ENCODE measurements around the gene F7.

The F7 gene

GRCh38 chr13:113141601-113141970 is 36.0 kb downstream of the F7 start:
- DNase-seq, result no peak

DNA sequence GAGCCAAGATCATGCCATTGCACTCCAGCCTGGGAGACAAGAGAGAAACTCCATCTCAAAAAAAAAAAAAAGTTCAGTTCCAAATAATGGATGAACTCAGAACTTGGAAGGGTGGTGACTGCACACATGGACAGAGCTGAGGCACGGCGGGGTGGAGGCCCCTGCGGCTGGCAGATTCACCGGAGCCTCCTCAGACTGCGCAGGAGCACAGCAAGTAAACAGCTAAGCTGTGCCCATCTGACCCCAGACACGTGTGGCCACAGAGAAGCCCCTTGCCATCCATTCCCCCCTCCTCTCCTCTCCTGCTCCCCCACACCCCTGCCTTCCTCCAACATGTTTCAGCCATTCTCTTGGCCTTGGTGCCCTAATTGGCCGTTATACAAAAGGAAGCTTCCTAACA is 37.3 kb downstream of the F7 start:
- DNase-seq, result no peak

- no peak for DNase-seq
Observed at GRCh38 chr13:113143466-113144254, 38.1 kb downstream of the F7 start.

GRCh38 chr13:113144255-113144629 is 38.7 kb downstream of the F7 start:
- no peak for DNase-seq

GRCh38 chr13:113145496-113145895 is 39.9 kb downstream of the F7 start:
- no peak for DNase-seq

DNA sequence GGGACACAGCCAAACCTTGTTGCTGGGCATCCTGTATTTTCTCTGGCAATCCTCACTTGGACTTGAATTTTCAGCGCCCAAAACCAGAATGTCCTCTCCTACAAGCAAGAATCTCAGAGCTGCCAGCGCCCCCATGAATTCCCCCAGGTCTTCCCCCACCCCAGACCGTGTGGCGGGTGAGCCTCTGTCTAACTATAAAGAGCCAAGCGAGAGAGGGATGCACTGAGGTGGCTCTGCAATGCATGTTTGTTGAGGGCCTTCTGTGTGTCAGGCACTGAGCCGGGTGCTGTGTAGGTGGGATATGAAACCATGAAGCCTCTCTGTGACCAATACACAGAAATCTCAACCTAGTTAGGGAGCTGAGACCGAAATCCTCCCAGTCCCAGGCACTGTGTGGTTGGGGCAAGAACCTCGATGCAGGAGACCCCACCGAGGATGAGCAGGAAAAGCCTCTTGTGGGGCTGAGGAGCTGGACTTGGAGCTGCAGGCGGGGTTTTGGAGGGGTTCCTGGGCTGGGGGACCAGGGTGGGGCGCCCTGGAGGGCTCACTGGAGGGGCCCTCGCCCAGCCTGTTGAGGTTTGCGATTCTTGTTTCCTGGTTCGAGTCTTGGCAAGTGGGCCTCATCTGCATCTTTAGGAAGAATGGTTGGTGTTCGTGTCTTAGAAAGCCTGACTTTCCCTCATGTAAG is 40.5 kb downstream of the F7 start:
- DNase-seq, result no peak

GRCh38 chr13:113146750-113147149 is 41.2 kb downstream of the F7 start:
- DNase-seq, result no peak

GRCh38 chr13:113147206-113147605 is 41.6 kb downstream of the F7 start:
- DNase-seq, result no peak

DNA sequence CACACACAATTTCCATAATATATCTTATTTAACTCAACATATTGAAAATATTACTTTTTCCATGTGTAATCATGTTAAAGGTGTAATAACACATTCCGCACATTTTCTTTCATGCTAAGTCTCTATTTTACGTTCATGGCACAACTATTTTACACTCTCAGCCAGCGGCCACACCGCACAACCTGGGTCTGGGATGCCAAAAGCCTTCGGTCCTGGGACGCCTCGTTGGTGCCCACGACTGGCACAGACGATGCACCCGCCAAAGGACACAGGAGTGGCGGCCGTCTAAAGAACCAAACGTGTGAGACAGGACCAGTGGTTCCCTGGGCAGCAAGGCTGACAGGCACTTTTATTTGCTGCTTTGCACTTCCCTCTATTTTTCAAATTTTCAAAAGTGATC is 42.8 kb downstream of the F7 start:
- no peak for DNase-seq

DNA sequence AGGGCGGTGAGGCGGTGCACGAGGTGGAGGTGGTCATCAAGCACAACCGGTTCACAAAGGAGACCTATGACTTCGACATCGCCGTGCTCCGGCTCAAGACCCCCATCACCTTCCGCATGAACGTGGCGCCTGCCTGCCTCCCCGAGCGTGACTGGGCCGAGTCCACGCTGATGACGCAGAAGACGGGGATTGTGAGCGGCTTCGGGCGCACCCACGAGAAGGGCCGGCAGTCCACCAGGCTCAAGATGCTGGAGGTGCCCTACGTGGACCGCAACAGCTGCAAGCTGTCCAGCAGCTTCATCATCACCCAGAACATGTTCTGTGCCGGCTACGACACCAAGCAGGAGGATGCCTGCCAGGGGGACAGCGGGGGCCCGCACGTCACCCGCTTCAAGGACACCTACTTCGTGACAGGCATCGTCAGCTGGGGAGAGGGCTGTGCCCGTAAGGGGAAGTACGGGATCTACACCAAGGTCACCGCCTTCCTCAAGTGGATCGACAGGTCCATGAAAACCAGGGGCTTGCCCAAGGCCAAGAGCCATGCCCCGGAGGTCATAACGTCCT is 43.4 kb downstream of the F7 start:
- no peak for DNase-seq

DNA sequence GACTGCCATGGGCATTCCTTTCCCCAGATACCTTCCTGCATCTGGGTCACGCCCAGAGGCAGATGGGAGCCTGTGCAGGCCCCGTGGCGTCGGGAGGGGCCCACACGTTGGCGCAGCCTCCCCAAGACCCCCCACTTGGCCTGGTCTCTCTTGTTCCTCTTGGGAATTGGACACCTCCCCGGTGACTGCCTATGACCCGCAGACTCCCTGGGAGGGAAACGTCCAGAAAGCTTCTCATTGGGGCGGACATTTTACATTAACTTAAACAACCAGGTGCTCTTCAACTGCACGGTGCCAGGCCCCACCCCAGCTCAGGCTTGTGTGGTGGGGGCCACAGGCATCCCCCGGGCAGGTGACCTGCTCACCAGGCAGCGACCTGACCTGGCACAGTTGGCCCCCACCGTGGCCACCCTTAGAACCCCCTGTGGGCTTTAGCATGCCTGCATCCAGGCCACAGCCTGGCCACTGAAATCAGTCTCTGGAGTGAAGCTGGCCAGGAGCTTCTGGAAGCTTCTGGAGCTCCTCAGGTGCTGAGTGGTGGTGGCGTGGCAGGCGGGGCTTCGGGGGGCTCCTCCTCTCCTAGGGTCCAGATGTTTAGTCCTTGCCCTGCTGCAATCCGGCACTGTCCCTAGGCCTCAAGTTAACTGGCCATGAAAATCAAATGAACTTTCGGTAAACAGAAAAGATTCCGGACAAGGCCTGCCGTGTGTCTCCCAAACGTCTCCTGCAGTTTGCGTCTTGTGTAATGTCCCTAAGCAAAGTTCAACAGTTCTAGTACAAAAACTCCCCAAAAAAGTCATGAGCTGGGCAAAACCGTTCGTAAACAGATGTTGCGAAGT is 44.3 kb downstream of the F7 start:
- DNase-seq, result no peak

DNA sequence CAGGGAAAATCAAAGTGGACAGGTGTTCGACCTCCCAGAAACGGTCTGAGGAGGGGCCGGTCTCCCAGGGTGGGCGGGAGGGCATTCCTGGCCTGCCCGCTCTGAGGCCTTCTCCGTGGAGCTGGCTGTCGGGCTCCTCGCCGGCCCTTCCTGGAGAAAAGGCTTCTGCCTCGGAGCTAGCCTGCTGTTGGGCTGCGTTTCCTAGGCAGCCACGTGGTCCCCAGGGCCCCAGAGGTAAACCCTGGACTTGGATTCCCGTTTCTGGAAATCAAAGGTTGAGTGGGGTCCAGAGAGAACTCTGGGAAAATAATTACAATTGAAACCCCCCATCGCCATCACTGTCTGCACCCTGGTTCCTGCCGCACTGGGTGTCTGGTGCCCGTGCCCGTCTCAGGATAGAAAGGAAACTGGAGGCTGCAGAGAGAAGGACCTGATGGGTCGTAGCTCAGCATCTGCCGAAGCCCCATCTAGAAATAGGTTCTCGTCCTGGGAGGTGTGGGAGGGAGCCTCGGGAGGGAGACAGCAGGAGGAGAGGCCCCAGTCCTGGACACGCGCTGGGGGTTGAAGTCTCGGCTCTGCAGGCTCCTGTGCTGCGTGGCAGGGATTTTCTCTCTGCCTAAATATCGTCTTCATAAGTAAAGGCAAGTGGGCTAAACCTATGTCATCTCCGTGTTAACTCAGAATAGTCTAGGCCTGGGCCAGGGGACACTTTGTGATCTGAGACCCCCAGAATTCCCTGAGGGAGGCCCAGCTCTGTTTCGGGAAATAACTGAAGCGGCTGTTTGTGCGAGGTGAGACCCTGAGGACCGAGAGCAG is 45.2 kb downstream of the F7 start:
- DNase-seq, result no peak

DNA sequence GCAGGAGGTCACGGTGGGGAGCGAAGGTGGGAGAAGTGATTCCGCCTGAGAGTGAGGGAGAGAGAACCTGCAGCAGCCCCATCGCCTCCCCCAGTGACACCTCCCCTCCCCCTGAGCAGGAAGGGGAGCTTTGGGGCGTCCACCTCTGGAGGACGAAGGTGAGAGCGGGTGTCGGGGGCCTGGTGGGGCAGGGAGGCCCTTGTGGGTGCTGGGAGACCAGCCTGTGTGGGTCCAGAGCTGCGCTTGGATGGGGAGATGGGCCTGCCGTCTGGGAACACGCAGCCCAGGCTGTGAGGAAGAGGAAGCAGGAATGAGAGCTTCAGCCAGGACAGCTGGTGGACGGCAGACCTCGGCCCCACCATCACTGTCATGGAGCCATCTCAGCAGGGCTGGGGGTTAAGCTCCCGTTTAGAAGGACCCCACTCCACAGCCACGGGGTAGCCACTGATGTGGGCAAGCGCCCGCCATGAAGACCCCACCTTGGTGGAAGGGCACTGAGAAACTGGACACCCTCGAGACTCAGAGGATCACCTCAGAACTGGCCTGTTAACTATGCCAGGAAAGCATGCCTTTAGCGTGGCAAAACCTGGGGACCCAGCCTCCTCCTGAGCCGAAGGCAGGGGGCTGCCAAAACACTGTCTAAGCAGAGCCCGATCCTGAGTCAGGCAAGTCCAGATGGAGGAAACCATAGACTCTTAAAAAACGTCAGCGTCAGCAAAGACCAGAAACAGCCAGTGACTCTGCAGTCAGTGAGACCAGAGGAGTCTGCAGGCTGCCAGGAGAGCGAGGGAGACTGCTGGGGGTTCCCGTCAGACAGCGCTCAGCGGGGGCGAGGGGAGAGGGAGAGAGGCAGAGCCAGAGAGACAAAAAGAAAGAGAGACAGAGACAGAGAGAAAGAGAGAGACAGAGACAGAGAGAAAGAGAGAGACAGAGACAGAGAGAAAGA is 46.4 kb downstream of the F7 start:
- no peak for DNase-seq

GRCh38 chr13:113152691-113152983 is 47.0 kb downstream of the F7 start:
- DNase-seq, result no peak

GRCh38 chr13:113152984-113153809 is 47.6 kb downstream of the F7 start:
- no peak for DNase-seq

DNA sequence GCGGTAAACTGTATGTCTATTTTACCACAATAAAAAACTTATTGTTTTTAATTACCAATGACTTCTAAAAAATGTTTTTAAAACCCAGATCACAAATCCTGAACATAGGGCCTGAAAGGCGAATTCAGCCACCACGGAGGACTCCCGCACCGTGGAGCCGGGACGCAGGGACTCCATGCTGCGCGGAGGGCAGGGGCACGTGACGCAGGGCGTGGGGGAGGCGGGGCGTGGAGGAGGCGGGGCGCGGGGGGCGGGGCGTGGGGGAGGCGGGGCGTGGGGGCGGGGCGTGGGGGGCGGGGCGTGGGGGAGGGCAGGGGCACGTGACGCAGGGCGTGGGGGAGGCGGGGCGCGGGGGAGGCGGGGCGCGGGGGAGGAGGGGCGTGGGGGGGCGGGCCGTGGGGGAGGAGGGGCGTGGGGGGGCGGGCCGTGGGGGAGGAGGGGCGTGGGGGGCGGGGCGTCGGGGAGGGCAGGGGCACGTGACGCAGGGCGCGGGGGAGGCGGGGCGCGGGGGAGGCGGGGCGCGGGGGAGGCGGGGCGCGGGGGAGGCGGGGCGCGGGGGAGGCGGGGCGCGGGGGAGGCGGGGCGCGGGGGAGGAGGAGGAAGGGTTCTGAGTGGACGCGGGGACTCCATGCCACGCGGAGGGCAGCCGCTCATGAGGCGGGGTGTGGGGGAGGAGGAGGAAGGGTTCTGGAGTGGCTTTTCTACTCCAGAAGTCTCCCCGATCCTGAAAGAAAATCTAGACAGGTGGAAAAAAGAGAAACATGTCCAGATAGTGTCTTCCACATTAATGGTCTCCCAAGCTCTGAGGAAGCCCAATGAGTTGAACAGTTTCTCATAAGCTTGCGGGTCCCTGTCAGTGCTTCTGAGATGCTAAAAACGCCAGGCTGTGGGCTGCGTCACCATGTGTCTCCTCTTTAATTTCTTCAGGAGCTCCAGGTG is 48.5 kb downstream of the F7 start:
- peak; percentile 73 for DNase-seq

DNA sequence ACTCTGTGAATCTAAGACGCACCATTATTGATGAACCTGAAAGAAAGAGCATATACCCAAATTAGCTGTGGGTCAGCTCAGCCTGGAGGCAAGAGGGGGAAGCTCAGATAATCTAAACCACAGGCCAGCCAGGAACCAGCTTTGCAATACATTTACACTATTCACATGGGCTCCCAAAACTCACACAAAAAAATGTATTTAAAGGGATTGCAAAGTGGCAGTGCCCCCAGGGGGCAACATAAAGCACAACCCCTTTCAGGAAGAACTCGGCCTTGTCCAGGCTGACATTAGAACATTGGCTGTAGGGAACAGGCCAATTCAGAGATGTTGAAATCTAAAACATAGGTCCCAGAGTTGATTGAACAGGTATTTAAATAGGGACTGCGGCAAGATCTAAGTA is 49.6 kb downstream of the F7 start:
- DNase-seq, result no peak

DNA sequence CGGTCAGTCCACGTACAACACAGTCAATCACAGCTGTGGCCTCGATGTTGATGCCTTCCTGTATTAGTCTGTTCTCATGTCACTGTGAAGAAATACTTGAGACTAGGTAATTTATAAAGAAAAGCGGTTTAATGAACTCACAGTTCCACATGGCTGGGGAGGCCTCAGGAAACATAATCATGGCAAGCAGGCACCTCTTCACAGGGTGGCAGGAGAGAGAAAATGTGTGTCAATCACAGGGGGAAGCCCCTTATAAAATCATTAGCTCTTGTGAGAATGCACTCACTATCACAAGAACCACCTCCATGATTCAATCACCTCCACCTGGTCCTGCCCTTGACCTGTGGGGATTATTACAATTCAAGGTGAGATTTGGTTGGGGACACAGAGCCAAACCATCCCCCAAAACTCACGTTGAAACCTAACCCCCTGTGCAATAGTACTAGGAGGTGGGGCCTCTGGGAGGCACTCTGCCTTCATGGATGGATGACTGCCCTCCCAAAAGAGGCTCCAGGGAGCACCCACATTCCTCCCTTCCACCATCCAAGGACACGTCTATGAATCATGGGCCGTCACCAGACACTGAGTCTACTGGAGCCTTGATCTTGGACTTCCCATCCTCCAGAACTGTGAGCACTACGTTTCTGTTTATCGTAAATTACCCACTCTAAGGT is 50.5 kb downstream of the F7 start:
- no peak for DNase-seq

Measured in CD4-positive, alpha-beta T cell treated with Interleukin-10 for 1 hour (primary cell).